GM12878 (cell line): ENCODE results near the gene ULK4. TPM values are rescaled to one million over a fixed set of nuclear protein-coding genes. Genes with fewer than 3 reads are reported as not detected.

Experiments
- polyA plus RNA-seq, 11 experiments: library from polyadenylated mRNA; depleted of rRNA in 4 of 11; unstranded in 6 of 11; stranded (reverse) in 5 of 11; fragments of >200 nt; fragmentation: Nextera tagmentation in 4 of 11; fragmentation: Illumina TruSeq in 1 of 11; extraction: Ambion mirVana in 4 of 11; extraction: Trizol in 1 of 11; gene quantifications; 1 replicate in 1 of 11; 2 replicates in 10 of 11; pipeline versions ENCODE4 v1.2.1 to v1.2.3, GENCODE V29; 2011 to 2016; ENCODE audit warnings: inconsistent platforms in 2 of 11, missing spikeins in 2 of 11, low read depth in 1 of 11
- small RNA-seq: library from RNA; depleted of rRNA; stranded (forward); fragments of <200 nt; gene quantifications from one replicate; pipeline ENCODE3, GENCODE V24; 2014
- total RNA-seq, 4 experiments: library from RNA; depleted of rRNA in 3 of 4; stranded (reverse); fragments of >200 nt in 3 of 4; fragmentation: Illumina TruSeq in 1 of 4; extraction: Trizol in 1 of 4; gene quantifications; 2 replicates each; pipeline versions ENCODE4 v1.2.1 to v1.2.3, GENCODE V29; 2013 to 2021

ULK4 gene
- total and polyA plus RNA-seq, 10 of the 15 experiments (the other 5 are each of a cell fraction or from before 2014, with no cell fraction given): 3.5 to 7.6 (median 6.3) TPM

Small RNA genes within 50 kb of the gene (small RNA-seq; reads per million reads assigned to genes)
- gene ATP6V0E1P2: not detected
- not detected for gene RF00019
- not detected for gene RF00096
- not detected for gene RF00602

Other genes with a start within 250 kb of the ULK4 start
- gene TRAK1, start 129.3 kb upstream of the ULK4 start, total RNA-seq (2014; rRNA removed): 29.4 and 32.0 TPM in 2 replicates
- 20.6 and 22.2 TPM in 2 replicates for gene TRAK1, start 129.3 kb upstream of the ULK4 start, total RNA-seq (2014; rRNA removed; fragmentation: Illumina TruSeq; extraction: Trizol)
- 43.1 and 46.2 TPM in 2 replicates for gene TRAK1, start 129.3 kb upstream of the ULK4 start, total RNA-seq (2021)
- 18.7 and 25.2 TPM in 2 replicates for gene TRAK1, start 129.3 kb upstream of the ULK4 start, polyA plus RNA-seq (2011; rRNA removed)
- 23.9 and 28.3 TPM in 2 replicates for gene TRAK1, start 129.3 kb upstream of the ULK4 start, polyA plus RNA-seq (2014; fragmentation: Illumina TruSeq; extraction: Trizol)
- gene TRAK1, start 129.3 kb upstream of the ULK4 start, polyA plus RNA-seq (2014; fragmentation: Nextera tagmentation; extraction: Ambion mirVana): 1 to 10 TPM; 6.6 to 6.7 TPM
- gene TRAK1, start 129.3 kb upstream of the ULK4 start, polyA plus RNA-seq (2014; rRNA removed): 32.1 and 32.3 TPM in 2 replicates
- 1 to 10 TPM; 7.2 to 9.8 TPM for gene TRAK1, start 129.3 kb upstream of the ULK4 start, polyA plus RNA-seq (2016; fragmentation: Nextera tagmentation; extraction: Ambion mirVana)